Neural crest cell (in vitro differentiated cells): ENCODE data around the gene APOC3. TPM values are rescaled to one million over a fixed set of nuclear protein-coding genes. Genes with fewer than 3 reads are reported as not detected.

Experiments
- DNase-seq: peaks from one replicate; pipeline ENCODE4 v3.0.0; 2021; ENCODE audit warnings: low read depth, mixed read lengths, low spot score
- H3K27ac Mint-ChIP-seq: one replicate; pipeline ENCODE4 v1.8.0; 2021; ENCODE audit warnings: mild to moderate bottlenecking, mixed read lengths; ENCODE audit not compliant: unreplicated experiment
- H3K27me3 Mint-ChIP-seq: 2 replicates; pipeline ENCODE4 v1.8.0; 2021; ENCODE audit warnings: low read depth, mild to moderate bottlenecking, mixed read lengths
- H3K36me3 Mint-ChIP-seq: 2 replicates; pipeline ENCODE4 v1.8.0; 2021; ENCODE audit warnings: low read depth, mild to moderate bottlenecking, mixed read lengths
- H3K4me1 Mint-ChIP-seq: 2 replicates; pipeline ENCODE4 v1.8.0; 2021; ENCODE audit warnings: mixed read lengths
- H3K4me3 Mint-ChIP-seq: one replicate; pipeline ENCODE4 v1.8.0; 2021; ENCODE audit warnings: mild to moderate bottlenecking, mixed read lengths
- H3K9me3 Mint-ChIP-seq: 2 replicates; pipeline ENCODE4 v1.8.0; 2021; ENCODE audit warnings: mixed read lengths
- total RNA-seq: library from RNA; stranded (reverse); gene quantifications from 2 replicates; pipeline ENCODE4 v1.2.1, GENCODE V29; 2021
- TF ChIP-seq, protein P1 (sequence below): fragments of 200-600 bp; sonication (generic); conservative IDR thresholded peaks from 2 replicates; pipeline ENCODE4 v1.5.0; 2021; ENCODE audit warnings: antibody characterized with exemption, mild to moderate bottlenecking

The APOC3 gene
- total RNA-seq, 1 donor from 2014 or later: not detected

DNA sequence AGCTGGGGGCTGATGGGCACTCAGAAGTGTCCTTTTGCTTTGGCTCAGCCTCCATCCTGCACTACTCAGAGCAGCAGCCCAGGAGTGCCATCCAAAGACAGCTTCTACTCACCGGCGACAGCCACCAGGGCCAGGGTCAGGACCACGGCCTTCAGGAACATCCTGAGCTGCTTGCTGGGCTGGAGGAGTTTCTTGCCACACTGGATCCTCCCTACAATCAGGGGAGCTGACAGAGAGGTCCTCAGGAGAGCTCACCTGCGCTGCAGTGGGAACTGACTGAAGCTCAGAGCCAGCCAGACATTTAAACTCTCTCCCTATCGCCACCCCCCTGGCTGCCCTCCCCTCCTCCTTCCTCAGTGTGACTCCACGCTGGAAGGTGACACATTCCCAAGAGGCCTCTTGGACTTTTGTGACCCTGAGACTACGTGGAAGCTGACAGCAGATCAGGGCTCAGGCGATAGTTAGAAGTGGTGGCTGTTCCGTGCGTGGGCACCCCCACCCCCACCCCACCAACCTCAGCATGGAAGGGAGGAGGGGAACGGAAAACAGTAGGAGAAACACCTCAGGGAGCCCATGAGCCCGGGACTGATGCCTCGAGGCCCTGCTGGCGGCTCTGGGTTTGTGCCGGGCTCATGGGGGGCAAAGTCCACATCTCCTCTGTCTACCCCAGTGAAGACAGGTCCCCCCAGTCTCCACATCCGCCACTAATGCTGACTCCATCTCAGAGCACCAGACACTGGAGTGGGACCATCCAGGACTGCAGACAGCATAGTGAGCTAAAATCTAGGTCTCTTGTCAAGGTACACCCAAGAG is 6.5 kb upstream of the APOC3 start, which contains the start of gene APOA4:
TSS of gene APOA4 (minus strand) at position 274 of the 813 bp plus-strand sequence. CDS start at position 161, 113 bp downstream.
- H3K36me3 Mint-ChIP-seq: no peaks in the 10 kb centered on the region
- no peak for DNase-seq
- H3K4me1 Mint-ChIP-seq: no peaks in the 10 kb centered on the region
- no peaks in the 10 kb centered on the region for H3K27me3 Mint-ChIP-seq
- H3K4me3 Mint-ChIP-seq: no peak within 1 kb of the TSS
- H3K27ac Mint-ChIP-seq: no peak within 1 kb of the TSS
- TF ChIP-seq, protein P1, sequence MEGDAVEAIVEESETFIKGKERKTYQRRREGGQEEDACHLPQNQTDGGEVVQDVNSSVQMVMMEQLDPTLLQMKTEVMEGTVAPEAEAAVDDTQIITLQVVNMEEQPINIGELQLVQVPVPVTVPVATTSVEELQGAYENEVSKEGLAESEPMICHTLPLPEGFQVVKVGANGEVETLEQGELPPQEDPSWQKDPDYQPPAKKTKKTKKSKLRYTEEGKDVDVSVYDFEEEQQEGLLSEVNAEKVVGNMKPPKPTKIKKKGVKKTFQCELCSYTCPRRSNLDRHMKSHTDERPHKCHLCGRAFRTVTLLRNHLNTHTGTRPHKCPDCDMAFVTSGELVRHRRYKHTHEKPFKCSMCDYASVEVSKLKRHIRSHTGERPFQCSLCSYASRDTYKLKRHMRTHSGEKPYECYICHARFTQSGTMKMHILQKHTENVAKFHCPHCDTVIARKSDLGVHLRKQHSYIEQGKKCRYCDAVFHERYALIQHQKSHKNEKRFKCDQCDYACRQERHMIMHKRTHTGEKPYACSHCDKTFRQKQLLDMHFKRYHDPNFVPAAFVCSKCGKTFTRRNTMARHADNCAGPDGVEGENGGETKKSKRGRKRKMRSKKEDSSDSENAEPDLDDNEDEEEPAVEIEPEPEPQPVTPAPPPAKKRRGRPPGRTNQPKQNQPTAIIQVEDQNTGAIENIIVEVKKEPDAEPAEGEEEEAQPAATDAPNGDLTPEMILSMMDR: no peak
- no peaks in the 10 kb centered on the region for H3K9me3 Mint-ChIP-seq

DNA sequence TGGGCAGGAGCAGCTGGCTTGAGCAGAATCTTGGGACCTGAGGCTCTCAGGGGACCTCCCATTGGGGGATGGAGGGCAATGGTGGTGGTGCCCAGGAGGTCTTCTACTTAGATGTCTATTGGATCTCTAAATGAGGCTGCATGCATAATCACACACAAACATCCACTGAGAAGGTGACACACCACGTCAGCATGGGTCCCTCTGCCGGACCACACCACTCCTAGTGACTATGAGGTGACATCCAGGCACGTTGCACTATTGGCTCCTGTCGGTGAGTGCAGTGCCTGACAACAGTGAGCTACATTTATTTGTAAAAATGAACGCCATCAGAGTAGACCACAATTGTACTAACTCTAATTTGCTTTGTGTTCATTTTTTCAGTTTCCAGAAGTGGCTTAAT is 4.3 kb upstream of the APOC3 start:
- Mint-ChIP-seq H3K27me3 (no peaks in the 10 kb centered on the region), H3K27ac (no peak overlapping the region), H3K36me3 (no peaks in the 10 kb centered on the region), H3K4me1 (no peaks in the 10 kb centered on the region), H3K4me3 (no peak overlapping the region), H3K9me3 (no peaks in the 10 kb centered on the region)
- DNase-seq: no peak
- TF ChIP-seq, protein P1: no peak

DNA sequence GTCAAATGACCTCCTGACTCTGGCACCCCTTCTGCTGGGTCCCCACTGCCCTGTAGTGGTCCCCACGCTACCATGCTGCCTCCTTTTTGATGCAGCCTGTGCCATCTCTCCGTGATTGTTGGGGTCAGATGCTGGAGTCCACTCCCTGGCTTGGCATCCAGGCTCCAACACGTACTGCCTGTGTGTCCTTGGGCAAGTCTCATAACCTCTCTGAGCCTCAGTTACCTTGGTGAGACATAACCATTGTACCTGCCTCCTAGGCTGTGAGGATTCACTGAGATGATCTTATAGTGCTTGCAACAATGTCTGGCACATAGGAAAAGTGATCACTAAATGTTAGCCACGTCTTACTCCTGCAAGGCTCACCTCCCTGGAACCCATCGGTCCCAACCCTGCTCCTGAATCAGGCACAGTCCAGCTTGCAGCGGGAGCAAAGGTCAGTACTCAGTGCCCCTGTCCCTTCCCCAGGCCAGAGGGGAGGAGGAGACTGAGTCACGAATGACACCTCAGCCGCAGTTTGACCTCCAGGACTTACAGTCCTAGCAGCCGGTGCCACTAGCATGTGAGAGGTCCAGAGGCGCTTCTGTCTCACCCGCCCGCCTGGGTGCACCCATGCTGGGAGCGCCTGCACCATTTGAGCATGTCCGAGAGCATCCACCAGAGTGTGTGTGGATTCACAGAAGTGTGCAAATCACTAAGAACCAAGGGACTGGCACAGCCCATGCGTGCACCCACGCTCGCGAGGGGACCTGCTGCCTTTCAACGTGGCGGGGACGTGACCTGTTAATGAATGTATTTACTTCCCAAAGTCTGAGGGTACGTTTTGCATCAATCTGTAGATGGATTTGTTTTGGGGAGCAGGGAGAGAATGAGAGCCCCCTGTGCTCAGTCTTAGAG is 3.6 kb upstream of the APOC3 start:
- no peaks in the 10 kb centered on the region for H3K9me3 Mint-ChIP-seq
- H3K27ac Mint-ChIP-seq: peak overlapping the region; percentile 38
- H3K4me1 Mint-ChIP-seq: no peaks in the 10 kb centered on the region
- H3K36me3 Mint-ChIP-seq: no peaks in the 10 kb centered on the region
- H3K4me3 Mint-ChIP-seq: no peak overlapping the region
- H3K27me3 Mint-ChIP-seq: no peaks in the 10 kb centered on the region
- TF ChIP-seq, protein P1: no peak
- DNase-seq: no peak

DNA sequence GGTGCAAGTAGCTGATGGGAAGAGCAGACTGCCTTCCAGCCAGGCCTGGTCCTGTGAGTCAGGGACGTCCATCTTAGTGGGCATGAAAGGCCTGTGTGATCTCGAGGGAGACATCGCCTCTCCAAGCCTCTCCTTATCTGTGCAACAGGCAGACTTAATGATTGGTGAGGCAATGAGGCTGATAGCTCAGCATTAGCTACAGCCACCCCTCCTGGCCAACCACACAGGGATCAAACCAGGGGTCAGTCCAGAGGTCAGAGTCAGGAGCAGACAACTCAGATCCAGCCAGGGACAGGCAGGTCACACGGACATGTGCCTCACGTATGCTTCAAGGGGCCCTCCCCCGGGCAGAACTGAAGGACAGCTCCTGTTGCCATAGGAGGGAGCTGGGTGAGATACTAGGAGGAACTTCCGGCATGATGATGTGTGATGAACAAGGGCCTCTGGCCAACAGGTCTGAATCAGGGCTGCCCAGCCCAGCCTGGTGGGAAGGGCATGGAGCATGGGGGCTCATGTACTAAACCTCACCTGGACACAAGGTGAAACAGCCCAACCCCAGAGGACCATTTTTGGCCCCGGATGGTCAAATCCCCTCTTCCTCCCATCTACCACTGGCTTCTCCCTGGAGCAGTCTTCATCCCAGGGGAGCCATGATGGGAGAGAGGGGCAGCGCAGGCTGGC is 2.8 kb upstream of the APOC3 start:
- no peaks in the 10 kb centered on the region for H3K9me3 Mint-ChIP-seq
- no peaks in the 10 kb centered on the region for H3K36me3 Mint-ChIP-seq
- no peaks in the 10 kb centered on the region for H3K27me3 Mint-ChIP-seq
- no peak overlapping the region for H3K4me3 Mint-ChIP-seq
- DNase-seq: no peak
- no peaks in the 10 kb centered on the region for H3K4me1 Mint-ChIP-seq
- no peak overlapping the region for H3K27ac Mint-ChIP-seq
- TF ChIP-seq, protein P1: no peak

DNA sequence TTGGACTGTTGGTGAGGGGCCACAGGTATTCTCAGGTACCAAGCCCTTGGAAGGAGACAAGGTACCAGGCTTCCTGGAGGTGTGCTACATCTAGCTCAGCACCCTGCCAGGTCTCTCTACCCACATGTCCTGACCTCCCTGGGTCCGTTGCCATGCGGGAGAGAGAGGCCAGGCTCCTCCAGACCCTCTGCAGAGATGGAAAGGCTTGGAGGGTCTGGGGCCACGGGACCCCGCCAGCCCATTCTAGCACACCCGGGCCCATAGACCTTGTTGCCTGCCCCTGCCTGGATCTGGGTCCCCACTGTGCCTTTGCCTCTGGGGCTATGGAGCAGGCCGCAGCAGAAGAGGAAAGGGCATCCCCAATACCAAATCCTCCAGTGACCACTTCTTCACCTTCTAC is 2.2 kb upstream of the APOC3 start:
- no peak overlapping the region for H3K4me3 Mint-ChIP-seq
- H3K36me3 Mint-ChIP-seq: no peaks in the 10 kb centered on the region
- DNase-seq: no peak
- no peaks in the 10 kb centered on the region for H3K9me3 Mint-ChIP-seq
- no peaks in the 10 kb centered on the region for H3K4me1 Mint-ChIP-seq
- no peaks in the 10 kb centered on the region for H3K27me3 Mint-ChIP-seq
- no peak overlapping the region for H3K27ac Mint-ChIP-seq
- TF ChIP-seq, protein P1: no peak
